BE2C (cell line): ENCODE data around the gene RTRAF.
A peak's percentile ranks its signal among the peaks of the same experiment; 100 is the strongest.

Source experiments
- DNase-seq: peaks from one replicate; pipeline ENCODE4 v3.0.0-alpha.2; 2020
- H3K27me3 ChIP-seq: fragments of 250-450 bp; sonication (Bioruptor Pico); 2 replicates; pipeline ENCODE4 v1.5.1; 2020; ENCODE audit warnings: mild to moderate bottlenecking
- H3K36me3 ChIP-seq: fragments of 250-450 bp; sonication (Bioruptor Pico); 2 replicates; pipeline ENCODE4 v1.5.1; 2020; ENCODE audit warnings: mild to moderate bottlenecking
- H3K4me1 ChIP-seq: fragments of 250-450 bp; sonication (Bioruptor Pico); 2 replicates; pipeline ENCODE4 v1.5.1; 2020
- H3K4me3 ChIP-seq: 2 replicates; pipeline ENCODE4 v1.5.1; 2011; ENCODE audit warnings: low read depth, low read length
- H3K9me3 ChIP-seq: fragments of 250-450 bp; sonication (Bioruptor Pico); 2 replicates; pipeline ENCODE4 v1.5.1; 2020
- TF ChIP-seq, protein P1 (sequence below): IDR thresholded peaks from 2 replicates; pipeline ENCODE4 v1.5.1; 2012; ENCODE audit warnings: mild to moderate bottlenecking, low read depth, low read length

RTRAF gene

DNA sequence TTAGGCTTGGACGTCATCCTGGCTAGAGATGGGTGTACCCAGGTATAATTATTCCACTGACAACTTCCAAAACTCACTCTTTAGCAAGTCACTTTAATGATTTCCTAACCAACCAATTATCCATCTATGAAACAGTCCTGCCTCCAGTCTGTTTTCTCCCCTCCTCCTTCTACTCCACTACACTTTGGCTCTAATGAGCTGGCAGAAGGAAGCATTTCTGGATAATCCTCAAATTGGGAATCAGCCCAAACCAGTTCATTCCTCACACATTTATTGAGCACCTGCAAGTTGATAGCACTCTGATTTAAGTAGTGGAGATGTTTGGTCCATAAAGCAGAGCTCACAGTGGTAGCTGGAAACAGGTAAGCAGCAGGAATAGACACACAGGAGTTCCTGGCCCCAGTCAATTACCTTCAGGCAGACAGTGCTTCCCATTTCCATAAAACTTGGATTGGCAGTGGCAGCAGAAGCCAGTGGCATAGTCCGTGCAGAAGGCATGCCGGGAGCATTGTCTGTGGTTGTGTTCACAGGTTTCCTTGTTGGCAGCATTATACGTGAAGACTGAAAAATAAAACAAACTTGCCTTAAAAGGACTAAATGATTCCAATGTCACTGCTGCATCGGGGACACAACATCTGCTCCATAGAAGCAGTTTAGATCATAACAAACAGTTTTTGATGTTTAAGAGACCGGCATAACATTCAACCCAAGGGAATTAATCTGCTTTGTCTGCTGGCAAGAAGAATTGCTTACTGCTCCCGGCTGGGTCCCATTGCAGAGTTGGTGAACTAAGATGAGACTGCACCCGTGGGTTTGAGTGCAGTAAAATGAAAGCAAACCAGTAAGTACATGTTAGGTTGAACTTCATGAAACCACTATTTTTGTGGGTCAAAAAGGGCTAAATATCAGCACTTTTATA lies 53.3 kb downstream of the RTRAF start:
- DNase-seq = no peak
- H3K27me3 ChIP-seq = no peaks in the 10 kb centered on the region
- TF ChIP-seq, protein P1, sequence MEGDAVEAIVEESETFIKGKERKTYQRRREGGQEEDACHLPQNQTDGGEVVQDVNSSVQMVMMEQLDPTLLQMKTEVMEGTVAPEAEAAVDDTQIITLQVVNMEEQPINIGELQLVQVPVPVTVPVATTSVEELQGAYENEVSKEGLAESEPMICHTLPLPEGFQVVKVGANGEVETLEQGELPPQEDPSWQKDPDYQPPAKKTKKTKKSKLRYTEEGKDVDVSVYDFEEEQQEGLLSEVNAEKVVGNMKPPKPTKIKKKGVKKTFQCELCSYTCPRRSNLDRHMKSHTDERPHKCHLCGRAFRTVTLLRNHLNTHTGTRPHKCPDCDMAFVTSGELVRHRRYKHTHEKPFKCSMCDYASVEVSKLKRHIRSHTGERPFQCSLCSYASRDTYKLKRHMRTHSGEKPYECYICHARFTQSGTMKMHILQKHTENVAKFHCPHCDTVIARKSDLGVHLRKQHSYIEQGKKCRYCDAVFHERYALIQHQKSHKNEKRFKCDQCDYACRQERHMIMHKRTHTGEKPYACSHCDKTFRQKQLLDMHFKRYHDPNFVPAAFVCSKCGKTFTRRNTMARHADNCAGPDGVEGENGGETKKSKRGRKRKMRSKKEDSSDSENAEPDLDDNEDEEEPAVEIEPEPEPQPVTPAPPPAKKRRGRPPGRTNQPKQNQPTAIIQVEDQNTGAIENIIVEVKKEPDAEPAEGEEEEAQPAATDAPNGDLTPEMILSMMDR = no peak
- no peak overlapping the region for H3K4me3 ChIP-seq
- no peaks in the 10 kb centered on the region for H3K4me1 ChIP-seq
- no peaks in the 10 kb centered on the region for H3K36me3 ChIP-seq
- H3K9me3 ChIP-seq = no peaks in the 10 kb centered on the region

GRCh38 chr14:52043690-52044089 lies 54.3 kb downstream of the RTRAF start:
- Histone ChIP-seq H3K4me3 (no peak overlapping the region), H3K36me3 (no peaks in the 10 kb centered on the region), H3K9me3 (no peaks in the 10 kb centered on the region), H3K27me3 (no peaks in the 10 kb centered on the region), H3K4me1 (no peaks in the 10 kb centered on the region)
- peak; percentile 79 for DNase-seq
- TF ChIP-seq, protein P1 = peak; percentile 87

DNA sequence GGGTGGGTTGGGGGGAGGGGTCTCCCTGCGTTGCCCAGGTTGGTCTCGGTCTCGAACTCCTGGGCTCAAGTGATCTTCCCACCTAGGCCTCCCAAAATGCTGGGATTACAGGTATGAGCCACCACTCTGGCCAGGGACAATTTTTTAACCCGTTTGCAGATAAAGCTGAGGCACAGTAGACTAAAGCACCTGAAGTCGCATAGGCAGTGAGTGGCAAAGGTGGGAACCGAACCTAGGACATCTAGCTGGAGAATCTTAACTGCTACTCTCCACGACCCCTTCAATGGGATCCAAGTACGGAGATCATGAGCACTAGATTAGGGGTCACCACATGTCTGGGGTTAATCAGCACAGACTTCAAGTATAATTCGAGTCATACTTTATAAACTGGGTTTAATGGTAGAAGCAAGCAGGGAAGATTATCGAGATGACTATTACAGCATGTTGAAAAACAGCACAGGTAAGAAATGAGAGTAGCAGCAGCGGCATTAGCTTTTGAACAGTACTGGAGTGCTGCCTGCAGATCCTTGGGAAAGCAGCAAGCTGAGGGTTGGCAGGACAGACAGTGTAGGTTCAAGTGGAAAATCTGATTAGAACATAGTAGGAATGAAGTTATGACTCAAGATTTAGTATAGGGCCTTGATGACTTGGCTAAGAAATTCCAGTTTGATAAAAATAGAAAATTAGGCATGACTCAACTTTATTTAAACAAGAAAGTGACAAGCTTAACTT lies 55.6 kb downstream of the RTRAF start:
- no peaks in the 10 kb centered on the region for H3K4me1 ChIP-seq
- TF ChIP-seq, protein P1 = no peak
- H3K9me3 ChIP-seq = no peaks in the 10 kb centered on the region
- DNase-seq = no peak
- no peak overlapping the region for H3K4me3 ChIP-seq
- no peaks in the 10 kb centered on the region for H3K27me3 ChIP-seq
- H3K36me3 ChIP-seq = no peaks in the 10 kb centered on the region

- Histone ChIP-seq H3K9me3 (no peaks in the 10 kb centered on the region), H3K4me3 (no peak overlapping the region), H3K36me3 (no peaks in the 10 kb centered on the region), H3K27me3 (no peaks in the 10 kb centered on the region), H3K4me1 (peaks cover under 1% of the 10 kb centered on the region; the same call in 1 of the 2 replicates)
- DNase-seq = no peak
- TF ChIP-seq, protein P1 = no peak
These were observed 57.1 kb downstream of the RTRAF start for GRCh38 chr14:52046376-52046917.

GRCh38 chr14:52048116-52048515 lies 58.8 kb downstream of the RTRAF start:
- Histone ChIP-seq H3K27me3 (no peaks in the 10 kb centered on the region), H3K4me1 (peaks cover 3% of the 10 kb centered on the region; the same call in 1 of the 2 replicates), H3K36me3 (no peaks in the 10 kb centered on the region), H3K4me3 (no peak overlapping the region), H3K9me3 (no peaks in the 10 kb centered on the region)
- DNase-seq = no peak
- TF ChIP-seq, protein P1 = no peak
